Epithelial cell of esophagus (primary cell): ENCODE measurements around the gene STX4.

Source experiments
- DNase-seq: peaks from one replicate; pipeline ENCODE4 v3.0.0; 2010; ENCODE audit warnings: low read depth
- H3K4me3 ChIP-seq: 2 replicates; pipeline ENCODE4 v1.5.1; 2011; ENCODE audit warnings: mild to moderate bottlenecking, low read length, control low read depth
- CTCF ChIP-seq: IDR thresholded peaks from 2 replicates; pipeline ENCODE4 v1.5.1; 2011; ENCODE audit warnings: low read depth, mild to moderate bottlenecking, low read length, control low read depth, inconsistent platforms; ENCODE audit not compliant: insufficient read depth; ENCODE audit errors: missing control alignments

The STX4 gene

GRCh38 chr16:31023252-31023602 lies 10.1 kb upstream of the STX4 start:
- no peak overlapping the region for H3K4me3 ChIP-seq
- no peak for TF ChIP-seq CTCF
- DNase-seq, result no peak

GRCh38 chr16:31023627-31024226 lies 9.6 kb upstream of the STX4 start:
- no peak for DNase-seq
- TF ChIP-seq CTCF, result no peak
- H3K4me3 ChIP-seq, result no peak overlapping the region

GRCh38 chr16:31025339-31025738 lies 8.0 kb upstream of the STX4 start:
- TF ChIP-seq CTCF, result no peak
- DNase-seq, result no peak
- no peak overlapping the region for H3K4me3 ChIP-seq

- no peak for TF ChIP-seq CTCF
- DNase-seq, result no peak
- H3K4me3 ChIP-seq, result no peak overlapping the region
Measured at GRCh38 chr16:31029272-31029671, 4.1 kb upstream of the STX4 start.

- no peak for TF ChIP-seq CTCF
- no peak overlapping the region for H3K4me3 ChIP-seq
- no peak for DNase-seq
Measured at GRCh38 chr16:31031276-31031675, 2.1 kb upstream of the STX4 start.

- peak overlapping the region; percentile 96 for H3K4me3 ChIP-seq
- peak; percentile 84 for DNase-seq
- no peak for TF ChIP-seq CTCF
Measured at GRCh38 chr16:31033709-31034492, 543 bp downstream of the STX4 start.

GRCh38 chr16:31036691-31037090 lies 3.3 kb downstream of the STX4 start:
- H3K4me3 ChIP-seq, result no peak overlapping the region
- no peak for DNase-seq
- no peak for TF ChIP-seq CTCF
